ENCODE results near the gene SDHD.

DNA sequence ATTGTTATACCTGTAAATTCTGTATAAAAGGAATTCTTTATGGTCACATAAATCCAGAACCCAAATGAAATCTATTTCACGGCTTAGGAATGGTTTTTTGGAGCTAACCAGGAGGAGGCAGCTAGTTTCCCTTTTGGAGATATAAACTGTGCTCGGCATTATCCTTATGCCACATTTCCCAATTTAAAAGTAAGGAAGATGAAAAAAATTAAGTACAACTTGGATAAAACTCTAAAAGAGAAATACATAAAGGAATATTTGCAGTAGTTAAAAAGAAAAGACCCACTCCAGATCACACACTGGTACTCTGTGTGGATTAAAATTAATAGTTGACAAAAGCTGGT, 43.7 kb upstream of the SDHD start:
- TF ChIP-seq TCF12 (IDR thresholded peaks at IDR 0.05; ENCODE audit: low read depth, low read length), result no peak
- TF ChIP-seq, protein P1, sequence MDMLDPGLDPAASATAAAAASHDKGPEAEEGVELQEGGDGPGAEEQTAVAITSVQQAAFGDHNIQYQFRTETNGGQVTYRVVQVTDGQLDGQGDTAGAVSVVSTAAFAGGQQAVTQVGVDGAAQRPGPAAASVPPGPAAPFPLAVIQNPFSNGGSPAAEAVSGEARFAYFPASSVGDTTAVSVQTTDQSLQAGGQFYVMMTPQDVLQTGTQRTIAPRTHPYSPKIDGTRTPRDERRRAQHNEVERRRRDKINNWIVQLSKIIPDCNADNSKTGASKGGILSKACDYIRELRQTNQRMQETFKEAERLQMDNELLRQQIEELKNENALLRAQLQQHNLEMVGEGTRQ (IDR thresholded peaks at IDR 0.05; ENCODE audit: borderline replicate concordance, low read depth, low read length), result no peak
- TF ChIP-seq, protein P2, sequence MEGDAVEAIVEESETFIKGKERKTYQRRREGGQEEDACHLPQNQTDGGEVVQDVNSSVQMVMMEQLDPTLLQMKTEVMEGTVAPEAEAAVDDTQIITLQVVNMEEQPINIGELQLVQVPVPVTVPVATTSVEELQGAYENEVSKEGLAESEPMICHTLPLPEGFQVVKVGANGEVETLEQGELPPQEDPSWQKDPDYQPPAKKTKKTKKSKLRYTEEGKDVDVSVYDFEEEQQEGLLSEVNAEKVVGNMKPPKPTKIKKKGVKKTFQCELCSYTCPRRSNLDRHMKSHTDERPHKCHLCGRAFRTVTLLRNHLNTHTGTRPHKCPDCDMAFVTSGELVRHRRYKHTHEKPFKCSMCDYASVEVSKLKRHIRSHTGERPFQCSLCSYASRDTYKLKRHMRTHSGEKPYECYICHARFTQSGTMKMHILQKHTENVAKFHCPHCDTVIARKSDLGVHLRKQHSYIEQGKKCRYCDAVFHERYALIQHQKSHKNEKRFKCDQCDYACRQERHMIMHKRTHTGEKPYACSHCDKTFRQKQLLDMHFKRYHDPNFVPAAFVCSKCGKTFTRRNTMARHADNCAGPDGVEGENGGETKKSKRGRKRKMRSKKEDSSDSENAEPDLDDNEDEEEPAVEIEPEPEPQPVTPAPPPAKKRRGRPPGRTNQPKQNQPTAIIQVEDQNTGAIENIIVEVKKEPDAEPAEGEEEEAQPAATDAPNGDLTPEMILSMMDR (IDR thresholded peaks at IDR 0.05 in 2 of 3, conservative IDR thresholded peaks at IDR 0.05 in 1 of 3; ENCODE audit: control insufficient read depth in 2 of 3, extremely low read depth in 1 of 3, insufficient read depth in 1 of 3, low read depth in 3 of 3, low read length in 3 of 3), result no peak
- no peak for TF ChIP-seq SP1 (IDR thresholded peaks at IDR 0.05; ENCODE audit: low read depth, low read length)
- TF ChIP-seq CEBPB (IDR thresholded peaks at IDR 0.05; ENCODE audit: borderline replicate concordance in 1 of 2, low read depth in 2 of 2, low read length in 2 of 2), result no peak
- TF ChIP-seq, protein P3, sequence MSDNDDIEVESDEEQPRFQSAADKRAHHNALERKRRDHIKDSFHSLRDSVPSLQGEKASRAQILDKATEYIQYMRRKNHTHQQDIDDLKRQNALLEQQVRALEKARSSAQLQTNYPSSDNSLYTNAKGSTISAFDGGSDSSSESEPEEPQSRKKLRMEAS (IDR thresholded peaks at IDR 0.05; ENCODE audit: low read depth, low read length), result no peak
- no peak for TF ChIP-seq EZH2 (IDR thresholded peaks at IDR 0.05; ENCODE audit: borderline replicate concordance, control insufficient read depth, low read depth, low read length)
- no peak for TF ChIP-seq KLF5 (IDR thresholded peaks at IDR 0.05; ENCODE audit: partially characterized antibody)
- no peak for TF ChIP-seq ETV6 (conservative IDR thresholded peaks at IDR 0.05 in 1 of 2, IDR thresholded peaks at IDR 0.05 in 1 of 2; ENCODE audit: borderline replicate concordance in 1 of 2, low read depth in 1 of 2)
